Measurements from ENCODE around the gene PKDREJ. TPM values are rescaled to one million over a fixed set of nuclear protein-coding genes. Genes with fewer than 3 reads are reported as not detected.
A peak's percentile ranks its signal among the peaks of the same experiment; 100 is the strongest.

PKDREJ gene
- total RNA-seq, 4 donors from 2014 or later, result 0.27 TPM; not detected in 3

GRCh38 chr22:46281866-46282678 is 18.9 kb upstream of the PKDREJ start:
- intact Hi-C loops (cut with DNase I; ENCODE audit: low total_unique reads) (no loop called here), in situ Hi-C loops (cut with MboI; ENCODE audit: low pct_ligation_motif_present in 1 of 4, low pct_unique_long_range_greater_than_20kb in 1 of 4, low sequenced_read_pairs in 3 of 4) (no loop called here)
- Histone ChIP-seq H3K4me3 (no peak overlapping the region), H3K9me3 (no peaks in the 10 kb centered on the region), H3K27ac (no peak overlapping the region), H3K36me3 (peaks cover 0 to 58% (median 27%) of the 10 kb centered on the region in 4 donors), H3K4me1 (no peaks in the 10 kb centered on the region), H3K27me3 (no peaks in the 10 kb centered on the region)
- WGBS, 2 donors (ENCODE audit: low coverage in 1 of 2), result 80 to 95% methylated on average over 1 to 13 of the region's 13 CpGs
- no peak for TF ChIP-seq EP300 (IDR thresholded peaks at IDR 0.05; ENCODE audit: low read depth)
- TF ChIP-seq POLR2A (IDR thresholded peaks at IDR 0.05), result no peak
- TF ChIP-seq POLR2AphosphoS5 (IDR thresholded peaks at IDR 0.05), result no peak
- TF ChIP-seq CTCF (IDR thresholded peaks at IDR 0.05), result no peak
- DNase-seq, result no peak

GRCh38 chr22:46280999-46281623 is 18.0 kb upstream of the PKDREJ start:
- intact Hi-C loops (cut with DNase I; ENCODE audit: low total_unique reads) (no loop called here), in situ Hi-C loops (cut with MboI; ENCODE audit: low pct_ligation_motif_present in 1 of 4, low pct_unique_long_range_greater_than_20kb in 1 of 4, low sequenced_read_pairs in 3 of 4) (no loop called here)
- Histone ChIP-seq H3K9me3 (no peaks in the 10 kb centered on the region), H3K4me1 (no peaks in the 10 kb centered on the region), H3K27me3 (no peaks in the 10 kb centered on the region), H3K36me3 (peaks cover 0 to 62% (median 28%) of the 10 kb centered on the region in 4 donors), H3K4me3 (no peak overlapping the region), H3K27ac (peak overlapping the region in 1 of 4 donors; percentile 3)
- TF ChIP-seq POLR2AphosphoS5 (IDR thresholded peaks at IDR 0.05) (no peak), CTCF (IDR thresholded peaks at IDR 0.05) (no peak), POLR2A (IDR thresholded peaks at IDR 0.05) (no peak)
- WGBS, 2 donors (ENCODE audit: low coverage in 1 of 2), result 79 to 95% methylated on average over 4 to 19 of the region's 19 CpGs
- peak; percentile 42 for DNase-seq

GRCh38 chr22:46280063-46280817 is 17.1 kb upstream of the PKDREJ start:
- WGBS, 2 donors (ENCODE audit: low coverage in 1 of 2), result 93% methylated on average over 11 of the region's 12 CpGs; no CpG with 5 or more reads in 1 of the 2 donors
- H3K9me3 ChIP-seq, result no peaks in the 10 kb centered on the region
- H3K27me3 ChIP-seq, result no peaks in the 10 kb centered on the region
- TF ChIP-seq POLR2A (IDR thresholded peaks at IDR 0.05) (no peak), CTCF (IDR thresholded peaks at IDR 0.05) (no peak), EP300 (IDR thresholded peaks at IDR 0.05; ENCODE audit: low read depth) (no peak), POLR2AphosphoS5 (IDR thresholded peaks at IDR 0.05) (no peak)
- H3K4me1 ChIP-seq, result no peaks in the 10 kb centered on the region
- no peak overlapping the region for H3K4me3 ChIP-seq
- no peak for DNase-seq
- intact Hi-C loops (cut with DNase I; ENCODE audit: low total_unique reads), result no loop called here
- in situ Hi-C loops (cut with MboI; ENCODE audit: low pct_ligation_motif_present in 1 of 4, low pct_unique_long_range_greater_than_20kb in 1 of 4, low sequenced_read_pairs in 3 of 4), result no loop called here
- peaks cover 0 to 66% (median 28%) of the 10 kb centered on the region in 4 donors for H3K36me3 ChIP-seq
- peak overlapping the region in 2 of 4 donors; percentile 8 to 25 for H3K27ac ChIP-seq
